Posterior cingulate gyrus (tissue), 11 donors: ENCODE measurements around the gene FOXL3.

ENCODE experiments used
- DNase-seq, 10 donors: peaks; one replicate each; pipeline versions ENCODE4 v3.0.0 to v3.0.0-alpha.2; 2020 to 2021; ENCODE audit warnings: mixed read lengths in 3 of 10
- intact Hi-C: fragments of 100-400 bp; cut with DNase I; formaldehyde crosslinking; loops from one replicate; pipeline ENCODE4 v1.15.1; 2023

The FOXL3 gene

GRCh38 chr7:298743-299142 lies 8.8 kb downstream of the FOXL3 start:
- intact Hi-C loops, result no loop called here
- DNase-seq, result no peak

GRCh38 chr7:299169-299568 lies 9.2 kb downstream of the FOXL3 start:
- intact Hi-C loops, result no loop called here
- peak in 1 of 10 donors; percentile 72 for DNase-seq

GRCh38 chr7:299628-300027 lies 9.7 kb downstream of the FOXL3 start:
- peak in 1 of 10 donors; percentile 46 for DNase-seq
- intact Hi-C loops, result no loop called here

- DNase-seq, result peak in 1 of 10 donors; percentile 53
- intact Hi-C loops, result no loop called here
Measured at GRCh38 chr7:300048-300447, 10.1 kb downstream of the FOXL3 start.

- DNase-seq, result peak in 1 of 10 donors; percentile 49
- intact Hi-C loops, result no loop called here
Measured at GRCh38 chr7:300546-301290, 10.7 kb downstream of the FOXL3 start.

GRCh38 chr7:301291-302053 lies 11.5 kb downstream of the FOXL3 start:
- intact Hi-C loops, result no loop called here
- peak in 2 of 10 donors; percentile 61 to 67 for DNase-seq

- DNase-seq, result peak in 4 of 10 donors; percentile 3 to 47 (median 44)
Measured at GRCh38 chr7:302054-302992, 12.4 kb downstream of the FOXL3 start.

GRCh38 chr7:303425-303824 lies 13.5 kb downstream of the FOXL3 start:
- intact Hi-C loops, result no loop called here
- peak in 3 of 10 donors; percentile 4 to 53 (median 53) for DNase-seq

More at GRCh38 chr7:302054-302992, 12.4 kb downstream of the FOXL3 start:
- intact Hi-C loops, result no loop called here

- peak in 3 of 10 donors; percentile 6 to 78 (median 47) for DNase-seq
- intact Hi-C loops, result no loop called here
Measured at GRCh38 chr7:303884-304573, 14.1 kb downstream of the FOXL3 start.

- intact Hi-C loops, result no loop called here
- peak in 3 of 10 donors; percentile 53 to 71 (median 55) for DNase-seq
Measured at GRCh38 chr7:304574-305409, 14.8 kb downstream of the FOXL3 start.

- intact Hi-C loops, result no loop called here
- peak in 4 of 10 donors; percentile 6 to 79 (median 48) for DNase-seq
Measured at GRCh38 chr7:305410-306151, 15.6 kb downstream of the FOXL3 start.

- DNase-seq, result no peak
- intact Hi-C loops, result no loop called here
Measured at GRCh38 chr7:307970-308369, 18.0 kb downstream of the FOXL3 start.

GRCh38 chr7:309586-310228 lies 19.7 kb downstream of the FOXL3 start:
- intact Hi-C loops, result loop anchor here (10.0 kb wide), 1 partner anchor 555 kb away; no protein-coding TSS in a partner anchor
- peak in 3 of 10 donors; percentile 46 to 59 (median 51) for DNase-seq

GRCh38 chr7:311131-311680 lies 21.2 kb downstream of the FOXL3 start:
- DNase-seq, result peak in 2 of 10 donors; percentile 47 to 62
- intact Hi-C loops, result loop anchor here (10.0 kb wide), 1 partner anchor 554 kb away; no protein-coding TSS in a partner anchor

GRCh38 chr7:311796-312195 lies 21.8 kb downstream of the FOXL3 start:
- DNase-seq, result peak in 2 of 10 donors; percentile 43 to 73
- intact Hi-C loops, result loop anchor here (10.0 kb wide), 1 partner anchor 553 kb away; no protein-coding TSS in a partner anchor

- DNase-seq, result peak in 1 of 10 donors; percentile 3
- intact Hi-C loops, result loop anchor here (10.0 kb wide), 1 partner anchor 552 kb away; no protein-coding TSS in a partner anchor
Measured at GRCh38 chr7:312424-312823, 22.5 kb downstream of the FOXL3 start.

GRCh38 chr7:314853-315252 lies 24.9 kb downstream of the FOXL3 start:
- no peak for DNase-seq
- intact Hi-C loops, result loop anchor here (10.0 kb wide), 1 partner anchor 550 kb away; no protein-coding TSS in a partner anchor
